K562 (cell line): Measurements from ENCODE around the gene FPR1. TPM values are rescaled to one million over a fixed set of nuclear protein-coding genes. Genes with fewer than 3 reads are reported as not detected.

Experiments
- CBFA2T3 ChIP-seq: fragments of 450-650 bp; IDR thresholded peaks from 2 replicates; pipeline ENCODE4 v1.6.1; 2017
- GTF2B ChIP-seq: IDR thresholded peaks from 2 replicates; pipeline ENCODE4 v1.6.1; 2011; ENCODE audit not compliant: insufficient read length; ENCODE audit errors: extremely low read depth
- MEIS2 ChIP-seq: fragments of 450-650 bp; IDR thresholded peaks from 2 replicates; pipeline ENCODE4 v1.6.1; 2014; ENCODE audit warnings: mild to moderate bottlenecking; ENCODE audit not compliant: partially characterized antibody
- PBX2 ChIP-seq, 2 experiments: IDR thresholded peaks in 1 of 2; conservative IDR thresholded peaks in 1 of 2; 2 replicates each; pipeline ENCODE4 v1.6.1; 2016; ENCODE audit warnings: low read depth in 2 of 2, mild to moderate bottlenecking in 1 of 2, missing compliant biosample characterization in 1 of 2, missing genetic modification characterization in 1 of 2, moderate library complexity in 1 of 2
- SAFB ChIP-seq: fragments of 200-400 bp; formaldehyde crosslinking; IDR thresholded peaks from 2 replicates; pipeline ENCODE4 v1.6.1; 2017; ENCODE audit warnings: low read depth, low read length, borderline replicate concordance
- STAT6 ChIP-seq: sonication (generic); formaldehyde crosslinking; IDR thresholded peaks from 2 replicates; pipeline ENCODE4 v1.8.1; 2023; ENCODE audit warnings: mild to moderate bottlenecking, missing genetic modification reagents
- polyA plus RNA-seq, 8 experiments: library from polyadenylated mRNA; depleted of rRNA in 4 of 8; stranded (reverse) in 5 of 8; unstranded in 3 of 8; fragments of >200 nt; fragmentation: Nextera tagmentation in 2 of 8; fragmentation: Illumina TruSeq in 1 of 8; extraction: Ambion mirVana in 2 of 8; extraction: Trizol in 1 of 8; gene quantifications; 2 replicates each; pipeline versions ENCODE4 v1.2.1 to v1.2.3, GENCODE V29; 2011 to 2014; ENCODE audit warnings: inconsistent platforms in 1 of 8, missing spikeins in 1 of 8
- total RNA-seq, 7 experiments: library from RNA; depleted of rRNA in 6 of 7; stranded (reverse); fragments of >200 nt in 6 of 7; fragmentation: Illumina TruSeq in 2 of 7; extraction: Trizol in 2 of 7; gene quantifications; 2 replicates each; pipeline versions ENCODE4 v1.2.1 to v1.2.3, GENCODE V29; 2011 to 2021; ENCODE audit warnings: low replicate concordance in 1 of 7

Gene FPR1
- total and polyA plus RNA-seq, 9 of the 15 experiments (the other 6 are each of a cell fraction or from before 2014, with no cell fraction given) = 0.06 to 0.25 (median 0.14) TPM; not detected in 4

GRCh38 chr19:51793994-51794393 lies 42.3 kb upstream of the FPR1 start (continued):
- TF ChIP-seq PBX2 (CRISPR knock-in tag; IDR thresholded peaks at IDR 0.05; ENCODE audit: low read depth) (no peak), PBX2 (tag; conservative IDR thresholded peaks at IDR 0.05; ENCODE audit: low read depth) (peak; percentile 64; the same call in 1 of the 2 replicates), MEIS2 (peak; percentile 83), GTF2B (no peak), STAT6 (CRISPR knock-in tag) (no peak), CBFA2T3 (peak; percentile 65), SAFB (no peak)
